Measurements from ENCODE around the gene SLC34A3. TPM values are rescaled to one million over a fixed set of nuclear protein-coding genes. Genes with fewer than 3 reads are reported as not detected.
"Not testable (repeated sequence)": the region's sequence is repeated elsewhere in the genome, so short reads cannot be mapped to it uniquely, and the experiment has no call there.

The SLC34A3 gene
- total and polyA plus RNA-seq, 4 donors, result 0.03 to 0.65 (median 0.12) TPM; not detected in 1

DNA sequence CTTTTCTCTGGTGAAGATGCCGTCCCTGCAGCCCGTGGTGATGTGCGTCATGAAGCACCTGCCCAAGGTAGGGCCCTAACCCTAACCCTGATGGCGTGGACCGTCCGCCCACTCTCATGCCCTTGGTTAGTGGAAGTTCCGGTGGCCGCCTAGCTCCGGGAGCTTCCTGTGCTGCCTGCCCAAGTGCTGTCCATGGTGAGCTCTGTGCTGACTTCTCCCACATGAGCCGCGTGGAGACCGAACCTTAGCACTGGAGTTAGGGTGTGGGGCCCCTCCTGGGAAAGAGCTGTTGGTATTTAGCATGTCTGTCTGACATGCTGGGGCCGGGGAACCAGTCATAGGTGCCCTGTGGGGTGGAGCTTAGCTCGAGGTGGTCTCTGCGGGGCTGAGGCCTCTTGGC lies 25.7 kb downstream of the SLC34A3 start:
- Histone ChIP-seq H3K27me3 (ENCODE audit: control insufficient read depth in 3 of 3, insufficient read depth in 3 of 3, low read length in 2 of 3) (no peaks in the 10 kb centered on the region), H3K9me3 (ENCODE audit: control insufficient read depth in 4 of 4, insufficient read depth in 3 of 4, low read length in 3 of 4) (no peaks in the 10 kb centered on the region), H3K9ac (ENCODE audit: insufficient read depth in 1 of 2, low read length in 2 of 2) (peak overlapping the region; percentile 53 to 68), H3K27ac (ENCODE audit: low read depth in 1 of 2, low read length in 1 of 2) (no peak overlapping the region), H3K36me3 (ENCODE audit: control insufficient read depth in 4 of 4, insufficient read depth in 4 of 4, low read length in 4 of 4) (peaks cover 3 to 17% (median 13%) of the 10 kb centered on the region in 4 donors), H3K4me3 (peak overlapping the region; percentile 98), H3K4me1 (ENCODE audit: control insufficient read depth in 5 of 5, insufficient read depth in 5 of 5, low read length in 5 of 5) (peaks cover 0 to 22% (median 12%) of the 10 kb centered on the region in 5 donors)
- 80 to 87% methylated on average over 15 of the region's 15 CpGs for WGBS, 2 donors
- DNase-seq, result no peak
- no peak for ATAC-seq (ENCODE audit: insufficient read depth, low FRiP score)
- TF ChIP-seq, protein P1, sequence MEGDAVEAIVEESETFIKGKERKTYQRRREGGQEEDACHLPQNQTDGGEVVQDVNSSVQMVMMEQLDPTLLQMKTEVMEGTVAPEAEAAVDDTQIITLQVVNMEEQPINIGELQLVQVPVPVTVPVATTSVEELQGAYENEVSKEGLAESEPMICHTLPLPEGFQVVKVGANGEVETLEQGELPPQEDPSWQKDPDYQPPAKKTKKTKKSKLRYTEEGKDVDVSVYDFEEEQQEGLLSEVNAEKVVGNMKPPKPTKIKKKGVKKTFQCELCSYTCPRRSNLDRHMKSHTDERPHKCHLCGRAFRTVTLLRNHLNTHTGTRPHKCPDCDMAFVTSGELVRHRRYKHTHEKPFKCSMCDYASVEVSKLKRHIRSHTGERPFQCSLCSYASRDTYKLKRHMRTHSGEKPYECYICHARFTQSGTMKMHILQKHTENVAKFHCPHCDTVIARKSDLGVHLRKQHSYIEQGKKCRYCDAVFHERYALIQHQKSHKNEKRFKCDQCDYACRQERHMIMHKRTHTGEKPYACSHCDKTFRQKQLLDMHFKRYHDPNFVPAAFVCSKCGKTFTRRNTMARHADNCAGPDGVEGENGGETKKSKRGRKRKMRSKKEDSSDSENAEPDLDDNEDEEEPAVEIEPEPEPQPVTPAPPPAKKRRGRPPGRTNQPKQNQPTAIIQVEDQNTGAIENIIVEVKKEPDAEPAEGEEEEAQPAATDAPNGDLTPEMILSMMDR (IDR thresholded peaks at IDR 0.05; ENCODE audit: control extremely low read depth, extremely low read depth), result no peak

DNA sequence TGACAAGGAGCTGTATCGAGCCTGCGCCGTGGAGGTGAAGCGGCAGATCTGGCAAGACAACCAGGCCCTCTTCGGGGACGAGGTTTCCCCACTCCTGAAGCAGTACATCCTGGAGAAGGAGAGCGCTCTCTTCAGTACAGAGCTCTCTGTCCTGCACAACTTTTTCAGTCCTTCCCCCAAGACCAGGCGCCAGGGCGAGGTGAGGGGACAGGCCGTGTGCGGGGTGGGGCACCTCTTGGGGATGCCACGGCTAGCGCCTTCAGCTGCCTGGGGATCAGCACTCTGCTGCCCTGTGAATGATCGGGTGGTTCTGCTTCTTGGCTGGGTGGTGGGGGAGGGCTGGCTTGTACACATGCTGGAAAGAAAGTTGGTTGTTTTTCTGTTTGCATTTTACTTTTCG lies 26.2 kb downstream of the SLC34A3 start:
- ATAC-seq (ENCODE audit: insufficient read depth, low FRiP score), result no peak
- Histone ChIP-seq H3K36me3 (ENCODE audit: control insufficient read depth in 4 of 4, insufficient read depth in 4 of 4, low read length in 4 of 4) (peaks cover 3 to 21% (median 13%) of the 10 kb centered on the region in 4 donors), H3K27me3 (ENCODE audit: control insufficient read depth in 3 of 3, insufficient read depth in 3 of 3, low read length in 2 of 3) (no peaks in the 10 kb centered on the region), H3K9me3 (ENCODE audit: control insufficient read depth in 4 of 4, insufficient read depth in 3 of 4, low read length in 3 of 4) (no peaks in the 10 kb centered on the region), H3K9ac (ENCODE audit: insufficient read depth in 1 of 2, low read length in 2 of 2) (no peak overlapping the region), H3K4me3 (no peak overlapping the region), H3K4me1 (ENCODE audit: control insufficient read depth in 5 of 5, insufficient read depth in 5 of 5, low read length in 5 of 5) (peaks cover 0 to 22% (median 12%) of the 10 kb centered on the region in 5 donors), H3K27ac (ENCODE audit: low read depth in 1 of 2, low read length in 1 of 2) (no peak overlapping the region)
- DNase-seq, result no peak
- TF ChIP-seq, protein P1 (IDR thresholded peaks at IDR 0.05; ENCODE audit: control extremely low read depth, extremely low read depth), result no peak
- WGBS, 2 donors, result 90% methylated on average over 15 of the region's 15 CpGs

GRCh38 chr9:137262173-137262908 lies 31.6 kb downstream of the SLC34A3 start:
- H3K36me3 ChIP-seq (ENCODE audit: control insufficient read depth in 4 of 4, insufficient read depth in 4 of 4, low read length in 4 of 4), result peaks cover 12 to 45% (median 17%) of the 10 kb centered on the region in 4 donors
- not testable (repeated sequence) for H3K9me3 ChIP-seq (ENCODE audit: control insufficient read depth in 4 of 4, insufficient read depth in 3 of 4, low read length in 3 of 4); ATAC-seq (ENCODE audit: insufficient read depth, low FRiP score); H3K4me1 ChIP-seq (ENCODE audit: control insufficient read depth in 5 of 5, insufficient read depth in 5 of 5, low read length in 5 of 5); H3K4me3 ChIP-seq; H3K9ac ChIP-seq (ENCODE audit: insufficient read depth in 1 of 2, low read length in 2 of 2); H3K27me3 ChIP-seq (ENCODE audit: control insufficient read depth in 3 of 3, insufficient read depth in 3 of 3, low read length in 2 of 3); H3K27ac ChIP-seq (ENCODE audit: low read depth in 1 of 2, low read length in 1 of 2)
- WGBS, 2 donors, result 47 to 53% methylated on average over 14 to 15 of the region's 15 CpGs
- peak in 1 of 3 donors; percentile 42 for DNase-seq

- no peak overlapping the region for H3K27ac ChIP-seq (ENCODE audit: low read depth in 1 of 2, low read length in 1 of 2)
- H3K36me3 ChIP-seq (ENCODE audit: control insufficient read depth in 4 of 4, insufficient read depth in 4 of 4, low read length in 4 of 4), result peaks cover 12 to 45% (median 19%) of the 10 kb centered on the region in 4 donors
- H3K27me3 ChIP-seq (ENCODE audit: control insufficient read depth in 3 of 3, insufficient read depth in 3 of 3, low read length in 2 of 3), result no peaks in the 10 kb centered on the region
- no peak overlapping the region for H3K4me3 ChIP-seq
- no peak for DNase-seq
- ATAC-seq (ENCODE audit: insufficient read depth, low FRiP score), result no peak
- H3K9me3 ChIP-seq (ENCODE audit: control insufficient read depth in 4 of 4, insufficient read depth in 3 of 4, low read length in 3 of 4), result no peaks in the 10 kb centered on the region
- H3K4me1 ChIP-seq (ENCODE audit: control insufficient read depth in 5 of 5, insufficient read depth in 5 of 5, low read length in 5 of 5), result peaks cover 0 to 2% (median 0%) of the 10 kb centered on the region in 5 donors
- no peak overlapping the region for H3K9ac ChIP-seq (ENCODE audit: insufficient read depth in 1 of 2, low read length in 2 of 2)
- WGBS, 2 donors, result 91 to 93% methylated on average over 24 of the region's 24 CpGs
- TF ChIP-seq, protein P1 (IDR thresholded peaks at IDR 0.05; ENCODE audit: control extremely low read depth, extremely low read depth), result no peak
Observed at GRCh38 chr9:137262909-137263285, 32.2 kb downstream of the SLC34A3 start.

Data from lung (tissue), 12 donors.